Measurements from ENCODE around the gene BCAP31. TPM values are rescaled to one million over a fixed set of nuclear protein-coding genes. Genes with fewer than 3 reads are reported as not detected.
"Not testable (repeated sequence)": the region's sequence is repeated elsewhere in the genome, so short reads cannot be mapped to it uniquely, and the experiment has no call there.

BCAP31 gene
- total RNA-seq, 1 experiment from 2014 or later, result 138 TPM

DNA sequence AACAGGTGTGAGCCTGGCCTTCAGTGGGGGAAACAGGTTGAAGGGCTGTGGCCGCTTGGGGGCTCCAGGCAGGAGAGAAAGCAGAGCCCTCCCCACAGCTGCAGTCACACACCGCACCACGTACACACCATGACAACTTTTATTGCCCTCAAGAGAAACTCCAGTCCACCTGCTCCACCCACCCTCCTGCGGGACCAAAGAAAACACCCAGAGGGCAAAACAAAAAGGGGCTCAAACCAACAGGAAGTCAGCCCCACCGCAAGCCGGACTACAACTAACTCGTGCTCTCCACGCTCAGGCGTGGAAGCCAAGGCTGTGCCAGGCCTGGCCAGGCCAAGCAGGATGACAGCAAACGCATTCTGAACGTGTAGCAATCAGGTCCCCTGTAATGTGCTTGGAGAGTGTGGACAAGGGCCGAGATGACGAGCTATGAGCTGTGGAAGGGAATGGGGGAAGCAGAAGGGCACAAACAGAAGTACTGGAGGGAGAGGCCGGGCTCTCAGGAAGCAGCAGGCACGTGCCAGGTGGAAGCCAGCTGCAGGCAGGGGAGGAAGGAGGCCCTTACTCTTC lies 23.7 kb downstream of the BCAP31 start:
- Mint-ChIP-seq H3K36me3 (ENCODE audit: insufficient read depth in 1 of 3, low read depth in 3 of 3) (peaks cover 28 to 62% (median 48%) of the 10 kb centered on the region in 3 experiments), H3K27me3 (ENCODE audit: low read depth) (peaks cover 1% of the 10 kb centered on the region), H3K9me3 (peaks cover 59 to 75% of the 10 kb centered on the region in 2 experiments), H3K4me1 (no peaks in the 10 kb centered on the region), H3K27ac (peak overlapping the region in 2 of 3 experiments; percentile 30 to 41; a peak in 1 of 7 replicates), H3K4me3 (no peak overlapping the region)
- Histone ChIP-seq H4K5ac (ENCODE audit: insufficient read length, low read depth, low read length) (no peak overlapping the region), H2AK5ac (ENCODE audit: insufficient read length, low read length) (no peak overlapping the region), H3K9ac (ENCODE audit: extremely low read depth, insufficient read length, low read length) (no peak overlapping the region), H2BK20ac (ENCODE audit: low read depth, low read length, poor library complexity, severe bottlenecking) (no peak overlapping the region), H3K56ac (ENCODE audit: insufficient read length, low read depth, low read length) (no peak overlapping the region), H3K23me2 (ENCODE audit: insufficient read length, low read depth, low read length, poor library complexity, severe bottlenecking) (no peaks in the 10 kb centered on the region), H3K4me1 (ENCODE audit: insufficient read depth, low read length) (no peaks in the 10 kb centered on the region), H2BK12ac (ENCODE audit: insufficient read length, low read depth, low read length) (no peak overlapping the region), H3K79me2 (ENCODE audit: insufficient read depth, low read length) (no peaks in the 10 kb centered on the region), H3K4me2 (ENCODE audit: insufficient read depth, insufficient read length, low read length) (no peak overlapping the region), H4K20me1 (ENCODE audit: control insufficient read depth, insufficient read depth, insufficient read length) (no peaks in the 10 kb centered on the region), H3K4ac (ENCODE audit: low read depth, low read length) (no peak overlapping the region), H4K91ac (ENCODE audit: insufficient read length, low read depth, low read length) (no peak overlapping the region), H3K79me1 (ENCODE audit: insufficient read depth, low read depth, low read length, poor library complexity, severe bottlenecking) (no peaks in the 10 kb centered on the region), H2BK5ac (ENCODE audit: insufficient read length, low read length) (no peak overlapping the region), H3K23ac (ENCODE audit: insufficient read length, low read depth, low read length) (no peak overlapping the region), H4K8ac (replicated peaks; ENCODE audit: insufficient read length, low read depth, low read length) (no peak overlapping the region), H3T11ph (ENCODE audit: low read length) (no peak overlapping the region), H3K27me3 (ENCODE audit: insufficient read depth, low read length) (no peaks in the 10 kb centered on the region), H3K18ac (ENCODE audit: insufficient read length, low read depth, low read length) (no peak overlapping the region), H2AFZ (ENCODE audit: low read length) (no peak overlapping the region), H3K27ac (ENCODE audit: insufficient read length, low read depth, low read length) (no peak overlapping the region), H3K14ac (ENCODE audit: insufficient read depth, low read length) (no peak overlapping the region), H2BK120ac (ENCODE audit: low read depth, low read length, poor library complexity, severe bottlenecking) (no peak overlapping the region), H3K9me3 (ENCODE audit: control insufficient read depth, low read depth, low read length) (no peaks in the 10 kb centered on the region), H2BK15ac (ENCODE audit: low read depth, low read length) (no peak overlapping the region)
- no peak for DNase-seq
- no CpG with 5 or more reads among the region's 15 CpGs for WGBS (ENCODE audit: extremely low coverage, insufficient read length, low lambda C conversion rate)
- TF ChIP-seq CTCF (conservative IDR thresholded peaks at IDR 0.05), result no peak

- not testable (repeated sequence) for H2BK15ac ChIP-seq (ENCODE audit: low read depth, low read length); H3K4me3 Mint-ChIP-seq; H3K4me1 Mint-ChIP-seq; H3K18ac ChIP-seq (ENCODE audit: insufficient read length, low read depth, low read length); H2AFZ ChIP-seq (ENCODE audit: low read length); H2BK120ac ChIP-seq (ENCODE audit: low read depth, low read length, poor library complexity, severe bottlenecking); H3K9me3 ChIP-seq (ENCODE audit: control insufficient read depth, low read depth, low read length); H4K91ac ChIP-seq (ENCODE audit: insufficient read length, low read depth, low read length); H3K14ac ChIP-seq (ENCODE audit: insufficient read depth, low read length); H2BK5ac ChIP-seq (ENCODE audit: insufficient read length, low read length); H3K56ac ChIP-seq (ENCODE audit: insufficient read length, low read depth, low read length); H3K23ac ChIP-seq (ENCODE audit: insufficient read length, low read depth, low read length); H3K9ac ChIP-seq (ENCODE audit: extremely low read depth, insufficient read length, low read length); H4K8ac ChIP-seq (replicated peaks; ENCODE audit: insufficient read length, low read depth, low read length); H3K27ac ChIP-seq (ENCODE audit: insufficient read length, low read depth, low read length); H2BK20ac ChIP-seq (ENCODE audit: low read depth, low read length, poor library complexity, severe bottlenecking); H3T11ph ChIP-seq (ENCODE audit: low read length); H2AK5ac ChIP-seq (ENCODE audit: insufficient read length, low read length); H3K27me3 ChIP-seq (ENCODE audit: insufficient read depth, low read length); H2BK12ac ChIP-seq (ENCODE audit: insufficient read length, low read depth, low read length); H3K79me1 ChIP-seq (ENCODE audit: insufficient read depth, low read depth, low read length, poor library complexity, severe bottlenecking); H4K20me1 ChIP-seq (ENCODE audit: control insufficient read depth, insufficient read depth, insufficient read length); H3K4me2 ChIP-seq (ENCODE audit: insufficient read depth, insufficient read length, low read length); H3K27ac Mint-ChIP-seq; H3K79me2 ChIP-seq (ENCODE audit: insufficient read depth, low read length); DNase-seq; H4K5ac ChIP-seq (ENCODE audit: insufficient read length, low read depth, low read length); H3K27me3 Mint-ChIP-seq (ENCODE audit: low read depth); H3K4ac ChIP-seq (ENCODE audit: low read depth, low read length); H3K4me1 ChIP-seq (ENCODE audit: insufficient read depth, low read length); H3K23me2 ChIP-seq (ENCODE audit: insufficient read length, low read depth, low read length, poor library complexity, severe bottlenecking)
- H3K9me3 Mint-ChIP-seq, result peaks cover 58 to 77% of the 10 kb centered on the region in 2 experiments
- H3K36me3 Mint-ChIP-seq (ENCODE audit: insufficient read depth in 1 of 3, low read depth in 3 of 3), result peaks cover 28 to 60% (median 48%) of the 10 kb centered on the region in 3 experiments
- WGBS (ENCODE audit: extremely low coverage, insufficient read length, low lambda C conversion rate), result no CpG with 5 or more reads among the region's 18 CpGs
Observed at GRCh38 chrX:153699784-153700371, 24.3 kb downstream of the BCAP31 start.
